GM13977 (cell line): ENCODE measurements around the gene PLAAT2.

Source experiments
- DNase-seq: peaks from one replicate; pipeline ENCODE4 v3.0.0; 2012; ENCODE audit warnings: low spot score
- in situ Hi-C: fragments of 300-500 bp; cut with MboI; formaldehyde crosslinking; loops from one replicate; pipeline ENCODE4 v1.12.0; 2022; ENCODE audit warnings: low sequenced_read_pairs, low pct_unique_long_range_greater_than_20kb, mixed read lengths, inconsistent platforms; ENCODE audit not compliant: unreplicated experiment
- TF ChIP-seq, protein P1 (sequence below): IDR thresholded peaks from 2 replicates; pipeline ENCODE4 v1.5.1; 2012; ENCODE audit warnings: mild to moderate bottlenecking, control low read depth; ENCODE audit not compliant: insufficient read depth; ENCODE audit errors: extremely low read depth, missing control alignments

The PLAAT2 gene

DNA sequence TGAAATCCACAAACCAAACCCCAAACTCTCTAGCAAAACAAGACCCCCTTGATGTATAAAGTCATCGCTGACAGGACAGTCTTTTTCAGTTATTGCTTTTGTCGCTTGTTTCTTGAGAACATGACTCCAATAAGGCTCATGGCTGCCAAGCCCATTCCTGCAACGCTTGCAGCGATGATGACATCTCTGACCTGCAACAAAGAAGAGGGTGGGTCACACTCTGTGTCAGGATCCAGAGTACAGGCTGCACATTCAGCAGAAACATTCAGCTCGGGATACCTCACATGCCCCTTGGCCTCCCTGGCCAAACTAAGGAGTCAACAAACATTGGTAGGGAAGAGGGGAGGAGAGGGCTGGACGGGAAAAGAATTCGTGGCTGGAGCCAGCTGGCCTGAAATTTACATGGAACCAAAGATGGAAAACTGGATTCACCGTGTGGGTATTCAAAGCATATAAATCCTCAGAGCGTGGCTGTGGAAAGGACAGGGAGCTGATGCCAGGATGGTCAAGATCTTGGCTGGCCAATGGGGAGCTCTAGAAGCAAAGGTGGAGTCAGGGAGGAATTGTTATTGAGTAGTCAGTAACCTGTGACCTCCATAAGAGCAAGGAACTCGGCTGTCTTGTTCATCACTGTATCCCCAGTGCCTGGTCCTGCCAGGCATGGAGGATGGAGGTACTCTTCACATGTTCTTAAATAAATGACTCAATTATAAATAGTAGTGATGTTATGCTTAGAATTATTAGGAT lies 11.8 kb upstream of the PLAAT2 start:
- TF ChIP-seq, protein P1, sequence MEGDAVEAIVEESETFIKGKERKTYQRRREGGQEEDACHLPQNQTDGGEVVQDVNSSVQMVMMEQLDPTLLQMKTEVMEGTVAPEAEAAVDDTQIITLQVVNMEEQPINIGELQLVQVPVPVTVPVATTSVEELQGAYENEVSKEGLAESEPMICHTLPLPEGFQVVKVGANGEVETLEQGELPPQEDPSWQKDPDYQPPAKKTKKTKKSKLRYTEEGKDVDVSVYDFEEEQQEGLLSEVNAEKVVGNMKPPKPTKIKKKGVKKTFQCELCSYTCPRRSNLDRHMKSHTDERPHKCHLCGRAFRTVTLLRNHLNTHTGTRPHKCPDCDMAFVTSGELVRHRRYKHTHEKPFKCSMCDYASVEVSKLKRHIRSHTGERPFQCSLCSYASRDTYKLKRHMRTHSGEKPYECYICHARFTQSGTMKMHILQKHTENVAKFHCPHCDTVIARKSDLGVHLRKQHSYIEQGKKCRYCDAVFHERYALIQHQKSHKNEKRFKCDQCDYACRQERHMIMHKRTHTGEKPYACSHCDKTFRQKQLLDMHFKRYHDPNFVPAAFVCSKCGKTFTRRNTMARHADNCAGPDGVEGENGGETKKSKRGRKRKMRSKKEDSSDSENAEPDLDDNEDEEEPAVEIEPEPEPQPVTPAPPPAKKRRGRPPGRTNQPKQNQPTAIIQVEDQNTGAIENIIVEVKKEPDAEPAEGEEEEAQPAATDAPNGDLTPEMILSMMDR, result no peak
- in situ Hi-C loops, result no loop called here
- no peak for DNase-seq

DNA sequence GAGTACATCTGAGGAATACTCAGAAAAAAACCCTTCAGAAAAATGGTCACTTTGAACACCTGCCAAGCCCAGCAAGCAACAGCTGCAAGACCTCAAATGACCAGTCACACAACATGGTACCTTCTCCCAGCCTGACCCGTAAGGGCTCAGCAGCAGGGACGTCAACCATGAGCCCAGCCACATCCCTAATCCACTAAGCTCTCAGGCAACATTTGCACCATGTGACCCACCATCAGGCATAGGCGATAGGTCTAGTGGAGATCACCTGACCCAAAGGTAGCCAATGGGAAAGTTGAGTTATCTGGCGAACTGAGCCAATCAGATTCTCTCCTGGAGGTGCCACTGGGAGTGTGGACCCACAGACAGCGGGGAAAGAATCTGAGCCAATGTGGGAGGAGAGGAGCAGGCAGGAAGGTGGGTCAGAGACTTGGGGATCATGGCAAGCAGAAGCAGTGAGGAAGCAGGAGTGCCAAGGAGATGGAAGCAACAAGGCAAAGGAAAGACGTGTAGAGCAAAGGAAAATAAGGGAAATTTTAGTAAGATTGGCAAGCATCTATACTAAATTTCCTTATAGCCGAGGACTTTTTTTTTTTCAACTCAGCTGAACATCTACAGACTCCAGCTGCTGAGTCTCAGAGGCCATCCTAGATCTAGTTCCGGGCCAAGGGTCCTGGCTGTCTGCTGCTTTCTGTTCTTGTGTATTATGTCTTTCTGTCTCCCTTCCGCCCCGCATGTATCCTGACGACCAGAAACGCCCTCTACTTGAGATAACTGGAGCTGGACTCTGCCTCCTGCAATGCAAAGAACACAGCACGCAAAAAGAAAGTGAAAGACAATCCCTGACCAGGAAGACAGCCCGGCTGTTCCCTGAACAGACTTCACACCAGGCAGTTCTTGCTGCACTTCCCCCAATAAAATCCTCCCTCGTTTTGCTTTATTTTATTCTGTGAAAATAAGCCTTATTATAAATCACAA lies 11.0 kb upstream of the PLAAT2 start:
- TF ChIP-seq, protein P1, result peak; percentile 25
- DNase-seq, result no peak
- in situ Hi-C loops, result no loop called here

DNA sequence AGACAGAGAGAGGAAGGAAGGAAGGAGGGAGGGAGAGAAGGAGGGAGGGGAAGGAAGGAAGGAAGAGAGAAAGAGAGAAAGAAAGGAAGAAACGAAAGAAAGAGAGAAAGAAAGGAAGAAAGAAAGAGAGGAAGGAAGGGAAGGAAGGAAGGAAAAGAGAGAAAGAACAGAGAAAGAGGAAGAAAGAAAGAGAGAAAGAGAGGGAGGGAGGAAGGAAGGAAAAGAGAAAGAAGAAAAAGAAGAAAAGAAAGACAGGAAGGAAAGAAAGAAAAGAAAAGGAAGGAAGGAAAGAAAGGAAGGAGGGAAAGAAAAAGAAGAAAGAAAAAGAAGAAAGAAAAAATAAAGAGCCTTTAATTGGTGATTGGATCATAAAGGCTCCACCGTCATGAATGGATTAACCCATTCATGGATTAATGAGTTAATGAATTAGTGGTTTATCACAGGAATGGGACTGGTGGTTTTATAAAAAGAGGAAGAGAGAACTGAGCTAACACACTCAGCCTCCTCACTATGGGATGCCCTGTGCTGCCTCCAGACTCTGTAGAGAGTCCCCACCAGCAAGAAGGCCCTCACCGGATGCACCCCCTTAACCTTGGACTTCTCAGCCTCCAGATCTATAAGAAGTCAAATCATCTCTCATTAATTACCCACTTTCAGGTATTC lies 9.0 kb upstream of the PLAAT2 start:
- in situ Hi-C loops, result no loop called here
- no peak for DNase-seq
- TF ChIP-seq, protein P1, result no peak

- no peak for DNase-seq
- TF ChIP-seq, protein P1, result no peak
- in situ Hi-C loops, result no loop called here
Observed at GRCh38 chr11:63569570-63569969, 6.4 kb upstream of the PLAAT2 start.

GRCh38 chr11:63567044-63567840 lies 4.1 kb upstream of the PLAAT2 start:
- TF ChIP-seq, protein P1, result no peak
- in situ Hi-C loops, result no loop called here
- DNase-seq, result peak; percentile 62
